HG03196 (cell line): ENCODE results near the gene CCDC57.

Experiments
- ATAC-seq: cut with Tn5 transposase; IDR thresholded peaks from one replicate; pipeline ENCODE4 v1.9.1; 2021; ENCODE audit not compliant: unreplicated experiment

Gene CCDC57

DNA sequence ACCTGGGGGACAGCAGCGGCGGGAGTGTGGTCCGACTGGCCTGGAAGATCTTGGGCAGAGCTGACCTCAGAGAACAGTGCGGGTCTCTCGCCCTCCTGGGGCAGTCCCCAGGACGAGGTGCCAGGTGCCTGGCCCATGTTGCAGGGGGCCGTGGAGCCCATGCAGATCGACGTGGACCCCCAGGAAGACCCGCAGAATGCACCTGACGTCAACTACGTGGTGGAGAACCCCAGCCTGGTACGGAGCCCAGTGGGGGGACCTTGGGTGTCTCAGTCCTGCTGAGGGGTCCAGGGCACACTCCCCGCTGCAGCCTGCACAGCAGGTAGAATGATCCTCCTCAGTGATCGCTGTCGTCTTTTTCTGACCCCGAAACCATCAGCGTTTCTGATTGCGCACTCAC is 159.5 kb downstream of the CCDC57 start:
- no peak for ATAC-seq

DNA sequence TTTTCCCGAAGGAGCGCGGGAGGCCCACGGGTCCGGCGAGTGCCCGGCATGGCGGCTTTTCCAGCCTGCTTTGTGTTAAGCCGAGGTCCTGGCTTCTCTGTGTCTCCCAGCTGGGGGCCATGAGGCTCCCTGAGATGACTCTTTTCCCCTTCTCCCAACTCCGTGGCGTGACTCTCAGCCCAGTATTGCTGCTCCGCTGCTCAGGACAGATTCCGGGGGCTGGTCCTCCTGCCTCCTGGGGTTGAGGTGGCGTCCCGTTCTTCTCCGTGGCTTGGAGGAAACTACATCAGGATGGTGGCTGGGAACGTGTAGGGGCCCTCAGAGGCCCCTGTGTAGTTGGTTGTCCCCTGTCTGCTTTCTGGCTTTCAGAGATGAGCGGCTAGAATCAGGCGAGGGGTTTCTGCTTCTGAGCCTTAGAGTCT is 160.0 kb downstream of the CCDC57 start:
- ATAC-seq: no peak

DNA sequence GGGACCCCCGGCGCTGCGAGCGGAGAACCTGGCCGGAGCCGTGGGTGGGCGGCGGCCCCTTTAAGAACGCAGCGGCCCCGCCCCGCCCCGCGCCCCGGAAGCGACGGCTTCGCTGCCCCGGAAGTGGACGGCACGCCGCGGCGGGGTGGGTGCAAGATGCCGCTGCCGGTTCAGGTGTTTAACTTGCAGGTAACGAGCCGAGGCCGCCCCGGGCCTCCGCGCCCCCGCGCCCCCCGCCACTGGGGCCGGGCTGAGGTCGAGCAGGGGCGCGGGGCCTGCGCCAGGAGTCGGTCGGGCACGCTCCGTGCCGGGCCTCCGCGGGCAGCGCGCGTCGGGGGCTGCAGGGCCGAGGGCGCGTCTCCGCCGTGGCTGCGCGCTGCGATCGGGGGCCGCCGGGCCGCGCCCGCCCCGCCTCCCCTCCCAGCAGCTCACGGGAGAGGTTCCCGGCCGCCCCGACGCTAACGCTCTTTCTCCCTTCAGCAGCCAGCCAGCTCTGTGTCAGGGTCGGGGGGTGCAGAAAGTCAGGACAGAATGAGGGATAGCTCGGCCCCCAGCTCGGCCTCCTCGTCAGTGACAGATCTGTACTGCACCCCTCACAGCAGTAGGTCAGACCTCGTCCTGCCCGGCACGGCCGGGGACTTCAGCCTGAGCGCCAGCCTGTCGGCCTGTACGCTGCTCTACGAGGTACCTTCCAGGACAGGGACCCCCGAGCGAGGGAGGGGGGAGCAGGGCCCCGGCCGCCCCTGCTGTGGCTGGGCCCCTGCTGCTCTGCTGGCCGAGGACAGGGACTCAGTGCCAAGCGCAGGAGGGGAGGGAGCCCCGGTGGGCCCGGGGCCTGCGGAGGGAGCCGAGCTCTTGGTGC is 160.6 kb downstream of the CCDC57 start, which contains the start of the genes GPS1 and RFNG:
Gene GPS1, plus strand, starts transcription at position 123 of the 862 bp plus-strand sequence. Its CDS starts 34 bp downstream, at position 157.
Gene RFNG, minus strand, starts transcription at position 36 of the 862 bp plus-strand sequence. CDS start 45 bp downstream, outside the sequence.
- peak; percentile 45 for ATAC-seq
